ENCODE results near the gene DUOX2. TPM values are rescaled to one million over a fixed set of nuclear protein-coding genes. Genes with fewer than 3 reads are reported as not detected.

Gene DUOX2
- total and polyA plus RNA-seq, 2 donors (not counting 1 experiment from before 2014, with no cell fraction given): 0.32 TPM; not detected in 1

DNA sequence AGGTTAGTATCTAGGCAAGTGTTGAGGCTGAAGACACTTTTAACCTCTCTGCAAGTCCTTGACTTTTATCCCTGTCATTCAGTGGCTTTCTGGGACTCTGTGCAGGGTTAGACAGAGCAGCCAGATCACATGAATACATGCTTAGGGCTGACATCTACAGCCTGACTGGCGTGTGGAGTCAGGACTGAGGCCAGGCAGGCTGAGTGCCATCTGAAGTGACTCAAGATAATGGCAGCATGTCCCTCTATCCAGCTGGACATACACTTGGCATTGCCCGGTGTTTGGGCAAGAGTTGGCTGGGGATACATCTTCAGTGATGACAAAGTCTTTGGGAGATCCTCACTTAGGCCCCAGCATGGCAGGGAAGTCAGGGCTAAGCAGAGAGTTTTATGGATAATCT, 22.4 kb downstream of the DUOX2 start:
- no peaks in the 10 kb centered on the region for H3K4me1 Mint-ChIP-seq
- H3K9ac ChIP-seq (ENCODE audit: low read length): no peak overlapping the region
- no peaks in the 10 kb centered on the region for H3K79me2 ChIP-seq (ENCODE audit: control insufficient read depth, insufficient read depth, low read length)
- ATAC-seq (ENCODE audit: low read depth) (no peak), DNase-seq (no peak)
- no peak overlapping the region for H3K27ac ChIP-seq (ENCODE audit: low read length in 2 of 2)
- H3K27me3 Mint-ChIP-seq: peaks cover 42% of the 10 kb centered on the region
- H3K9me3 ChIP-seq (ENCODE audit: control extremely low read depth in 1 of 3, control insufficient read depth in 2 of 3, insufficient read depth in 1 of 3, low read length in 2 of 3): no peaks in the 10 kb centered on the region
- ChIA-PET POLR2A (no interaction called here), CTCF (no interaction called here)
- WGBS (ENCODE audit: insufficient coverage): 100% methylated on average over 2 of the region's 2 CpGs
- H3K27ac Mint-ChIP-seq: no peak overlapping the region
- no peak overlapping the region for H3K4me3 ChIP-seq (ENCODE audit: control extremely low read depth in 1 of 5, extremely low read depth in 1 of 5, insufficient read depth in 1 of 5, low read depth in 2 of 5, low read length in 4 of 5)
- H3K36me3 ChIP-seq (replicated peaks in 1 of 2; ENCODE audit: control extremely low read depth in 1 of 2, control insufficient read depth in 1 of 2, extremely low read depth in 1 of 2, insufficient read depth in 2 of 2, low read length in 1 of 2): no peaks in the 10 kb centered on the region
- H3K9me3 Mint-ChIP-seq (ENCODE audit: insufficient read depth): no peaks in the 10 kb centered on the region
- no peak overlapping the region for H3K4me2 ChIP-seq (replicated peaks; ENCODE audit: low read depth, low read length, poor library complexity, severe bottlenecking)
- no peaks in the 10 kb centered on the region for H3K4me1 ChIP-seq (ENCODE audit: control insufficient read depth in 2 of 2, insufficient read depth in 2 of 2, low read length in 2 of 2)
- no peak overlapping the region for H3K4me3 Mint-ChIP-seq
- no peaks in the 10 kb centered on the region for H4K20me1 ChIP-seq (ENCODE audit: control insufficient read depth, insufficient read depth, low read length, poor library complexity, severe bottlenecking)
- intact Hi-C loops (cut with micrococcal nuclease): no loop called here
- H2AFZ ChIP-seq (ENCODE audit: insufficient read depth, low read depth, low read length, poor library complexity, severe bottlenecking): no peak overlapping the region
- TF ChIP-seq EZH2 (IDR thresholded peaks at IDR 0.05; ENCODE audit: borderline replicate concordance, insufficient read depth, low read depth, low read length, poor library complexity, severe bottlenecking): no peak
- TF ChIP-seq, protein P1, sequence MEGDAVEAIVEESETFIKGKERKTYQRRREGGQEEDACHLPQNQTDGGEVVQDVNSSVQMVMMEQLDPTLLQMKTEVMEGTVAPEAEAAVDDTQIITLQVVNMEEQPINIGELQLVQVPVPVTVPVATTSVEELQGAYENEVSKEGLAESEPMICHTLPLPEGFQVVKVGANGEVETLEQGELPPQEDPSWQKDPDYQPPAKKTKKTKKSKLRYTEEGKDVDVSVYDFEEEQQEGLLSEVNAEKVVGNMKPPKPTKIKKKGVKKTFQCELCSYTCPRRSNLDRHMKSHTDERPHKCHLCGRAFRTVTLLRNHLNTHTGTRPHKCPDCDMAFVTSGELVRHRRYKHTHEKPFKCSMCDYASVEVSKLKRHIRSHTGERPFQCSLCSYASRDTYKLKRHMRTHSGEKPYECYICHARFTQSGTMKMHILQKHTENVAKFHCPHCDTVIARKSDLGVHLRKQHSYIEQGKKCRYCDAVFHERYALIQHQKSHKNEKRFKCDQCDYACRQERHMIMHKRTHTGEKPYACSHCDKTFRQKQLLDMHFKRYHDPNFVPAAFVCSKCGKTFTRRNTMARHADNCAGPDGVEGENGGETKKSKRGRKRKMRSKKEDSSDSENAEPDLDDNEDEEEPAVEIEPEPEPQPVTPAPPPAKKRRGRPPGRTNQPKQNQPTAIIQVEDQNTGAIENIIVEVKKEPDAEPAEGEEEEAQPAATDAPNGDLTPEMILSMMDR (IDR thresholded peaks at IDR 0.05): no peak
- peaks cover 0 to 12% (median 4%) of the 10 kb centered on the region in 4 experiments for H3K27me3 ChIP-seq (replicated peaks in 1 of 4; ENCODE audit: control extremely low read depth in 1 of 4, control insufficient read depth in 3 of 4, insufficient read depth in 4 of 4, low read length in 3 of 4)

DNA sequence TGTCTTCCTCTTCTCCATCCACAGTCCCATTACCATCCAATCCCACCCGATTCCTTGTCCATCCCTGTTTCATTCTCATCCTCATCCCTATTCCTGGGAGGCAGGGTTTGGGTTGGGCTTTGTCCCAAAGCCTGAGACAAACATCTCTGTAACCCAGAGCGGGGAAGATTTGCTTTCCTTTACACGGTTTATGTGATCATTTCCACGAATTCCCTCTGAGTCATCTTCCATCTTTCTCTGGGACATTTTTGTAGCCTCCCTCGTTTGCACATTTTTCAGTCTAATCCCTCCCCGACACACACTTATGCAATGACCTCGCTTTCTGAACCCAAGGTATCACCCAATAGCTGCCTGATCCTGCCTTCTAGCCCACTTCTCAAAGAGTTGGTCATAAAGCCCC, 22.8 kb downstream of the DUOX2 start:
- H3K27me3 ChIP-seq (replicated peaks in 1 of 4; ENCODE audit: control extremely low read depth in 1 of 4, control insufficient read depth in 3 of 4, insufficient read depth in 4 of 4, low read length in 3 of 4): peaks cover 0 to 15% (median 4%) of the 10 kb centered on the region in 4 experiments
- no peak overlapping the region for H3K4me2 ChIP-seq (replicated peaks; ENCODE audit: low read depth, low read length, poor library complexity, severe bottlenecking)
- DNase-seq (no peak), ATAC-seq (ENCODE audit: low read depth) (no peak)
- no peak overlapping the region for H3K9ac ChIP-seq (ENCODE audit: low read length)
- Mint-ChIP-seq H3K27me3 (peaks cover 42% of the 10 kb centered on the region), H3K27ac (no peak overlapping the region), H3K4me3 (no peak overlapping the region), H3K4me1 (no peaks in the 10 kb centered on the region), H3K9me3 (ENCODE audit: insufficient read depth) (no peaks in the 10 kb centered on the region)
- no peaks in the 10 kb centered on the region for H4K20me1 ChIP-seq (ENCODE audit: control insufficient read depth, insufficient read depth, low read length, poor library complexity, severe bottlenecking)
- H3K9me3 ChIP-seq (ENCODE audit: control extremely low read depth in 1 of 3, control insufficient read depth in 2 of 3, insufficient read depth in 1 of 3, low read length in 2 of 3): no peaks in the 10 kb centered on the region
- CTCF ChIA-PET: no interaction called here
- no peaks in the 10 kb centered on the region for H3K36me3 ChIP-seq (replicated peaks in 1 of 2; ENCODE audit: control extremely low read depth in 1 of 2, control insufficient read depth in 1 of 2, extremely low read depth in 1 of 2, insufficient read depth in 2 of 2, low read length in 1 of 2)
- no peaks in the 10 kb centered on the region for H3K79me2 ChIP-seq (ENCODE audit: control insufficient read depth, insufficient read depth, low read length)
- no peak overlapping the region for H3K4me3 ChIP-seq (ENCODE audit: control extremely low read depth in 1 of 5, extremely low read depth in 1 of 5, insufficient read depth in 1 of 5, low read depth in 2 of 5, low read length in 4 of 5)
- no peak overlapping the region for H3K27ac ChIP-seq (ENCODE audit: low read length in 2 of 2)
- no peaks in the 10 kb centered on the region for H3K4me1 ChIP-seq (ENCODE audit: control insufficient read depth in 2 of 2, insufficient read depth in 2 of 2, low read length in 2 of 2)
- H2AFZ ChIP-seq (ENCODE audit: insufficient read depth, low read depth, low read length, poor library complexity, severe bottlenecking): no peak overlapping the region
- TF ChIP-seq, protein P1 (IDR thresholded peaks at IDR 0.05): no peak
- TF ChIP-seq EZH2 (IDR thresholded peaks at IDR 0.05; ENCODE audit: borderline replicate concordance, insufficient read depth, low read depth, low read length, poor library complexity, severe bottlenecking): no peak
- intact Hi-C loops (cut with micrococcal nuclease): no loop called here
- WGBS (ENCODE audit: insufficient coverage): 56% methylated on average over 4 of the region's 7 CpGs
- POLR2A ChIA-PET: no interaction called here

Data from B cell (primary cell).